ENCODE results near the gene ARID3C.

ARID3C gene

GRCh38 chr9:34600908-34601307 is 28.0 kb downstream of the ARID3C start:
- no peak for DNase-seq (ENCODE audit: low read depth in 2 of 2)
- H3K4me3 ChIP-seq (replicated peaks in 1 of 2; ENCODE audit: low read depth in 2 of 2, low read length in 2 of 2): no peak overlapping the region
- no peak for TF ChIP-seq CTCF (IDR thresholded peaks at IDR 0.05; ENCODE audit: low read depth, low read length)

DNA sequence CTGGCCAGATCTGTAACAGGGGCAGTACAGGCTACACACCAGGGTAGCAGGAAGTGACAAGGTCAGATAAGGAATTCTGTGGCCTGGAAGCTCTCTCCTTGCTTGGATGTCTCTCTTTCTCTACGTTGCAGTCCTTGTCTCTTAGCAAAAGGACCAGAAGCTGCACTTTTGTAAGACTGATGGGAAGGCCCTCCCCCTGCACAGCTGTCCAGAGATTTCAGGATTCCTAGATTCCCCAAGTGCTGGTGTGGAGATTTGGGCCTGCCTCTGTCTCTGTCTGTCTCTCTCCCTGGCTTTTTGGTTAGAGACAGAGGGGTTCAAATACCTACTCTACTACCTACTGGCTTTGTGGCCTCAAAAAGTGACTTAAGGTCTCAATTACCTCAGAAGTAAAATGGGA is 29.3 kb downstream of the ARID3C start:
- no peak for DNase-seq (ENCODE audit: low read depth in 2 of 2)
- TF ChIP-seq CTCF (IDR thresholded peaks at IDR 0.05; ENCODE audit: low read depth, low read length): no peak
- H3K4me3 ChIP-seq (replicated peaks in 1 of 2; ENCODE audit: low read depth in 2 of 2, low read length in 2 of 2): no peak overlapping the region

DNA sequence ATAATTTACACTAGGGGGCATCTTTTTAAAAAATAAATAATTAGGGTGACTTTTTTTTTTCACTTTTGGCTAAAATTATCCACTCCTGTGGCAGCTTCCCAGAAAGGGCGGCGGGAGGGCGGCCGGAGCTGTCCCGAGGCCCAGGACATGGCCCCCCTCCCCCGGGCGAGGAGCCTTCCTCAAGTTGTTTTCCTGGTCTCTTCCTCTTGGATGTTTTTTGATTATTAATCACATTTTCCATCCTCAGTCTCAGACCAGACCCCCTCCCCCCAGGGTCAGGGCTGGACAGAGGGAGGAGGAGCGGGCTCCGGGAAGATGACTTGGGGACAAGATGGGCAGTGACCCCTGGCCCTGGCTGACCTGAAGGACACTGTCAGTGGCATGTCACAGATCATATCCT is 34.7 kb downstream of the ARID3C start:
- H3K4me3 ChIP-seq (replicated peaks in 1 of 2; ENCODE audit: low read depth in 2 of 2, low read length in 2 of 2): no peak overlapping the region
- DNase-seq (ENCODE audit: low read depth in 2 of 2): no peak
- TF ChIP-seq CTCF (IDR thresholded peaks at IDR 0.05; ENCODE audit: low read depth, low read length): no peak

- peak in 1 of 2 donors; percentile 33 for DNase-seq (ENCODE audit: low read depth in 2 of 2)
- no peak for TF ChIP-seq CTCF (IDR thresholded peaks at IDR 0.05; ENCODE audit: low read depth, low read length)
- no peak overlapping the region for H3K4me3 ChIP-seq (replicated peaks in 1 of 2; ENCODE audit: low read depth in 2 of 2, low read length in 2 of 2)
Observed at GRCh38 chr9:34592895-34593601, 35.8 kb downstream of the ARID3C start.

GRCh38 chr9:34591917-34592866 is 36.7 kb downstream of the ARID3C start:
- TF ChIP-seq CTCF (IDR thresholded peaks at IDR 0.05; ENCODE audit: low read depth, low read length): no peak
- H3K4me3 ChIP-seq (replicated peaks in 1 of 2; ENCODE audit: low read depth in 2 of 2, low read length in 2 of 2): no peak overlapping the region
- DNase-seq (ENCODE audit: low read depth in 2 of 2): no peak

DNA sequence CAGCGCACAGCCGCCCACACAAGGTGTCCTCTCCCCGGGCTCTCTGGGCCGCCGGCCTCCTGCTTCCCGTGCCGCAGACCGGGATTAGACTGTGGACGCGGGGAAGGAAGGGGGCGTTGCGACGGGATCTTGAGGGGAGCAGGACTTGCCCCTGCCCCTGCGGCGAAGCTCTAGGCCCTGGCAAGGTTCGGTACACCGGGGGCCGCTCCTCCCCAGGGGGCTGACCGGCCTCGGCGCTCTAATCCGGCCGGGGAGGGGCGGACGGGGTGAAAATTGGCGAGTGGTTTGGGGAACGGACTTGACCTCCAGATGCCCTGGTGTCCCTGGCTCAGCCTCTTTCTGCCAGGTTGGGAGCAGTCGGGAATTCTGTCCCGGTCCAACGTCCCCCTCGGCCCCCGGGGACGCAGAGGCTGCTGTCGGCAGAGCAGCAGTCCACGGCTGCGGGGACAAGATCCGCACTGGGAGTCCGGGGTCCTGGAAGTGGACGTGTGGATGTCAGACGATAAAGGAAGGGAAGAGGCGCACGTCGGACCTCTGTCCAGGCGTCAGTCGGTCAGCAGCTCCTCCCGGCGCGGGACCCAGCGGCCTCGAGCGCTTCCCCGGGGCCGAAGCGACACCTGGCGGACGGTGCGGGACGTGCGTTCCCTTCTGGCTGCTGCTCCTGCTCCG is 37.5 kb downstream of the ARID3C start:
- TF ChIP-seq CTCF (IDR thresholded peaks at IDR 0.05; ENCODE audit: low read depth, low read length): peak; percentile 83
- DNase-seq (ENCODE audit: low read depth in 2 of 2): peak; percentile 79 to 83
- H3K4me3 ChIP-seq (replicated peaks in 1 of 2; ENCODE audit: low read depth in 2 of 2, low read length in 2 of 2): peak overlapping the region; percentile 5 to 21

All from cardiac fibroblast (primary cell).